ENCODE data around the gene PTPRS. TPM values are rescaled to one million over a fixed set of nuclear protein-coding genes. Genes with fewer than 3 reads are reported as not detected.
A peak's percentile ranks its signal among the peaks of the same experiment; 100 is the strongest.

PTPRS gene
- total and polyA plus RNA-seq, 2 of the 13 experiments (the other 11 are each of a cell fraction or from before 2014, with no cell fraction given): 32.7 to 43.9 TPM

DNA sequence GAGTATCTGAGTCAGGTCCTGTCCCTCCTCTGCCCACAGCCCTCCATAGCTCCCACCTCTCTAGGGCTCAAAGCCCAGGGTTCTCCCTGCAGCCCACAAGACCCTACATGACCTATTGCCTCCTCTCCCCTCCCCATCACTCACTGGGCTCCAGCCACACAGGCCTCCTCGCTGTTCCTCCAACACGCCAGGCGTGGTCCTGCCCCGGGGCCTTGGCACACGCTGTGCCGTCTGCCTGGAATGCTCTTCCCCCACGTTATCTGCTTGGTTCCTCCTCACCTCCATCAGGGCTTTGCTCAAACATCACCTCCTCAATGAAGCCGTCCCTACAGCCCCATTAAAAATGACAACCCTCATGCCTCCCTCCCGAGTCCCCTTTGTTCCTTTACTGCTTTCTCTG, 21.1 kb downstream of the PTPRS start:
- DNase-seq (ENCODE audit: low spot score) (no peak), FAIRE-seq (no peak), ATAC-seq (no peak; the same call in 2 of the 3 replicates)
- ChIA-PET POLR2A (no interaction called here), CTCF (ENCODE audit: low intra/inter-chr PET ratio, low total read pairs) (interaction anchor here (0.6 kb wide), 1 partner anchor 24 kb away, joined by 3 read pairs; no protein-coding TSS in a partner anchor)
- no peak overlapping the region for H3K4me3 ChIP-seq (replicated peaks in 1 of 3; ENCODE audit: insufficient read depth in 1 of 3, low read depth in 2 of 3, low read length in 3 of 3)
- peaks cover 33% of the 10 kb centered on the region for H3K4me1 ChIP-seq (ENCODE audit: insufficient read depth, low read length)
- WGBS (ENCODE audit: low lambda C conversion rate): 73% methylated on average over 9 of the region's 9 CpGs
- BruUV-seq (replicated peaks): no TSS peak
- no peaks in the 10 kb centered on the region; a peak in 1 of 5 replicates for H3K36me3 ChIP-seq (replicated peaks in 1 of 2; ENCODE audit: control insufficient read depth in 1 of 2, insufficient read depth in 2 of 2, low read length in 2 of 2)
- H2AFZ ChIP-seq (ENCODE audit: low read length): no peak overlapping the region
- peaks cover 11% of the 10 kb centered on the region for H4K20me1 ChIP-seq (ENCODE audit: insufficient read depth, low read length)
- no peaks in the 10 kb centered on the region for H3K9me3 ChIP-seq (ENCODE audit: low read length)
- no peaks in the 10 kb centered on the region for H3K79me2 ChIP-seq (ENCODE audit: insufficient read depth, low read length)
- in situ Hi-C loops (cut with HindIII; ENCODE audit: extremely low pct_ligation_motif_present, low pct_unique_long_range_greater_than_20kb): no loop called here
- H3K27ac ChIP-seq (ENCODE audit: extremely low read length, insufficient read depth, low read length): peak overlapping the region; percentile 63
- H3K4me2 ChIP-seq (ENCODE audit: low read depth, low read length): peak overlapping the region; percentile 63
- no peaks in the 10 kb centered on the region for H3K27me3 ChIP-seq (ENCODE audit: control insufficient read depth in 1 of 2, insufficient read depth in 2 of 2, low read length in 2 of 2)
- peak overlapping the region; percentile 34; the same call in 1 of the 2 replicates for H3K9ac ChIP-seq (ENCODE audit: insufficient read depth, low read depth, low read length)
- intact Hi-C loops (cut with micrococcal nuclease; ENCODE audit: unreplicated experiment): no loop called here
- TF ChIP-seq SKIL (CRISPR knock-in tag; IDR thresholded peaks at IDR 0.05; ENCODE audit: borderline replicate concordance) (no peak), PCBP1 (IDR thresholded peaks at IDR 0.05; ENCODE audit: borderline replicate concordance, low read depth, low read length) (0 out of 2 replicates have a peak, but pooled peaks have one; percentile 14)

DNA sequence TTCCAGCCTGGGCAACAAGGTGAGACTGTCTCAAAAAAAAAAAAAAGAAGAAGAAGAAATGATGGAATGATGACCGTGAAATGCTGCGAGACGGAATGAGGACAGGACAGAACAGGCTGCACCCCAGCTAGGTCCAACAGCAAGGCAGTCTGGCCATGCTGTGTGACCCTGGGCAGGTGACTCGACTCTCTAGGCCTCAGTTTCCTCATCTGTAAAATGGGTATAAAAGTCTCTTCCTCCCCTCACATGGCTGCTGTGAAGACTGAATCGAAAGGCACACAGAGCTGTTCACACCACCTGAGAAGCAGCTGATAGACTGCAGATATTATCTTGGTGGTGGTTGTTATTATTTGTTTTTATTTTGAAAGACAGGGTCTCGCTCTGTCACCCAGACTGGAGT, 22.3 kb downstream of the PTPRS start:
- ChIA-PET CTCF (ENCODE audit: low intra/inter-chr PET ratio, low total read pairs) (no interaction called here), POLR2A (no interaction called here)
- Histone ChIP-seq H3K27ac (ENCODE audit: extremely low read length, insufficient read depth, low read length) (no peak overlapping the region), H4K20me1 (ENCODE audit: insufficient read depth, low read length) (peaks cover 15% of the 10 kb centered on the region), H2AFZ (ENCODE audit: low read length) (no peak overlapping the region), H3K4me2 (ENCODE audit: low read depth, low read length) (no peak overlapping the region), H3K9me3 (ENCODE audit: low read length) (no peaks in the 10 kb centered on the region), H3K36me3 (replicated peaks in 1 of 2; ENCODE audit: control insufficient read depth in 1 of 2, insufficient read depth in 2 of 2, low read length in 2 of 2) (no peaks in the 10 kb centered on the region; a peak in 1 of 5 replicates), H3K4me1 (ENCODE audit: insufficient read depth, low read length) (peaks cover 45% of the 10 kb centered on the region), H3K4me3 (replicated peaks in 1 of 3; ENCODE audit: insufficient read depth in 1 of 3, low read depth in 2 of 3, low read length in 3 of 3) (no peak overlapping the region), H3K9ac (ENCODE audit: insufficient read depth, low read depth, low read length) (no peak overlapping the region), H3K79me2 (ENCODE audit: insufficient read depth, low read length) (no peaks in the 10 kb centered on the region), H3K27me3 (ENCODE audit: control insufficient read depth in 1 of 2, insufficient read depth in 2 of 2, low read length in 2 of 2) (no peaks in the 10 kb centered on the region)
- no TSS peak for BruUV-seq (replicated peaks)
- WGBS (ENCODE audit: low lambda C conversion rate): 93% methylated on average over 6 of the region's 6 CpGs
- in situ Hi-C loops (cut with HindIII; ENCODE audit: extremely low pct_ligation_motif_present, low pct_unique_long_range_greater_than_20kb): no loop called here
- DNase-seq (ENCODE audit: low spot score) (no peak), FAIRE-seq (no peak), ATAC-seq (no peak)
- intact Hi-C loops (cut with micrococcal nuclease; ENCODE audit: unreplicated experiment): no loop called here
- TF ChIP-seq GZF1 (CRISPR knock-in tag; IDR thresholded peaks at IDR 0.05) (no peak), BRF2 (CRISPR knock-in tag; IDR thresholded peaks at IDR 0.05) (no peak), WIZ (CRISPR knock-in tag; IDR thresholded peaks at IDR 0.05) (no peak), ZNF629 (CRISPR knock-in tag; conservative IDR thresholded peaks at IDR 0.05) (peak; percentile 97), MBD4 (IDR thresholded peaks at IDR 0.05; ENCODE audit: borderline replicate concordance, low read length) (no peak), ZBED4 (CRISPR knock-in tag; IDR thresholded peaks at IDR 0.05; ENCODE audit: borderline replicate concordance) (no peak), ZNF543 (CRISPR knock-in tag; IDR thresholded peaks at IDR 0.05) (no peak), ATF2 (CRISPR knock-in tag; IDR thresholded peaks at IDR 0.05) (no peak)

All from HepG2 (cell line).